NB4 (cell line): Measurements from ENCODE around the gene LRRC37A2.
"Not testable (repeated sequence)": the region's sequence is repeated elsewhere in the genome, so short reads cannot be mapped to it uniquely, and the experiment has no call there.

Source experiments
- CTCF ChIP-seq: IDR thresholded peaks from one replicate; pipeline ENCODE4 v1.5.1; 2012; ENCODE audit warnings: low read depth, low read length
- POLR2A ChIP-seq: IDR thresholded peaks from 2 replicates; pipeline ENCODE4 v1.6.1; 2011; ENCODE audit warnings: mild to moderate bottlenecking; ENCODE audit not compliant: insufficient read length; ENCODE audit errors: extremely low read depth

GRCh38 chr17:46548607-46549006 is 36.3 kb downstream of the LRRC37A2 start:
- not testable (repeated sequence) for TF ChIP-seq CTCF, POLR2A
